ENCODE measurements around the gene SNAPC2. TPM values are rescaled to one million over a fixed set of nuclear protein-coding genes. Genes with fewer than 3 reads are reported as not detected.

Gene SNAPC2
- total RNA-seq, 1 donor from 2014 or later, result 17.4 TPM

DNA sequence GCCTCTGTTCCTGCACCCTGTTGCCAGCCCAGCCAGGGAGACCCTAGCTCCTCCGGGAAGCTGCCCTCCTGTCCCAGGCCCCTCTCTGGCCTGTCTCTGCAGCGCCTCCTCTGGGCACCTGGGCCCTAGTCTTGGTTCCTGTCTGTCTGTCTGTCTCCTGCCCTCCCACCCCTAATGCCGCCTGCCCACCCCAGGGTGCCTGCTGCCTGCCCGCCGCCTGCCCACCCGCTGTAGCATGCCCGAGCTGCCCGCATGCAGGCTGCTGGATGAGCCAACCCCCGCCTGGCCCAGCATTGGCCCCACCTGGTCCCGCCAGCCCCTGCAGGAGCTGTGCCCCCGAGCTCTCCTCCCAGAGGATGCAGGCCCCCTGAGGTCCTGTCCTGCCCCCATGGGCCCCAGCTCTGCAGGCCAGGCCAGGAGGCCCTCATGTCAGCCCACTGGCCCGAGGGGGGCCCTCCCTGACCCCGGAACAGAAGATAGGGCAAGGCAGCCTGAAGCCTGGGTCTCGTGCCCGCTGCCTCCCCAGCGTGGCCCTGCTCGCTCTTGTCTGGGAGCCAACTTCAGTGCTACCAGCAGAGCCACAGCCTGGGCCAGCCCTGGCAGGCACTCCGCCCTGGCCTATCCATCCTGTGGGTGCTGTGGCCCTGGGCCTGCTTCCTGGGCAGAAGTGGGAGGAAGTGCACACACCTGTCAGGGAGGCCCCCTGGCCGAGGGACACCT is 11.2 kb upstream of the SNAPC2 start:
- no peak for DNase-seq (ENCODE audit: extremely low spot score in 2 of 2)
- Histone ChIP-seq H3K27ac (no peak overlapping the region), H3K36me3 (peaks cover 0 to 50% of the 10 kb centered on the region in 2 donors), H3K27me3 (no peaks in the 10 kb centered on the region), H3K4me3 (no peak overlapping the region), H3K4me1 (peaks cover 43% of the 10 kb centered on the region), H3K9me3 (no peaks in the 10 kb centered on the region)
- intact Hi-C loops (cut with DNase I), result no loop called here
- no peak for TF ChIP-seq POLR2AphosphoS5 (IDR thresholded peaks at IDR 0.05; ENCODE audit: insufficient read depth in 1 of 2, low read depth in 1 of 2)
- no peak for TF ChIP-seq POLR2A (IDR thresholded peaks at IDR 0.05)

DNA sequence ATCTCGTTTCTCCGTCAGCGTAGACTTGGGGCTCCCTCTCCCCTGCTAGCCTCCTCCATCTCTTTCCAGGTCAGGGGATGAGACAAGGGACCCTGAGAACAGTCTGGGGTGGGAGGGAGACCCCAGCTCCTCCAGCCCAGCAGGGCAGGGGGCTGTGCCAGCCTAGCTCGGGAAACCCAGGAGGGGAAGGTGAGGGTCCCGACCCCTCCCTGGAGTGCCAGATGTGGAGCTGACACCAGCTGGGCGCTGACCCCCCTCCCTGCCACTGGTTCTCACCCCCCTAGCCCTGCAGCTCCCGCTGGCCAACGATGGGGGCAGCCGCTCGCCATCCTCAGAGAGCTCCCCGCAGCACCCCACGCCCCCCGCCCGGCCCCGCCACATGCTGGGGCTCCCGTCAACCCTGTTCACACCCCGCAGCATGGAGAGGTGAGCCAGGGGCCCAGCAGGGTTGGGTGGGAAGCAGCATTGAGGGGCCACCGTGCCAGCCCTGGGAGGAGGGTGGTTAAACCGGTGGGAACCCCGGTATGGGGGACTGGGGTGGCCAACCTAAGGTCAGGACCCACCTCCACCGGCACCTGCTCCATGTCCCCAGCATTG is 10.6 kb upstream of the SNAPC2 start:
- TF ChIP-seq POLR2AphosphoS5 (IDR thresholded peaks at IDR 0.05; ENCODE audit: insufficient read depth in 1 of 2, low read depth in 1 of 2) (no peak), POLR2A (IDR thresholded peaks at IDR 0.05) (no peak)
- TF ChIP-seq, protein P1, sequence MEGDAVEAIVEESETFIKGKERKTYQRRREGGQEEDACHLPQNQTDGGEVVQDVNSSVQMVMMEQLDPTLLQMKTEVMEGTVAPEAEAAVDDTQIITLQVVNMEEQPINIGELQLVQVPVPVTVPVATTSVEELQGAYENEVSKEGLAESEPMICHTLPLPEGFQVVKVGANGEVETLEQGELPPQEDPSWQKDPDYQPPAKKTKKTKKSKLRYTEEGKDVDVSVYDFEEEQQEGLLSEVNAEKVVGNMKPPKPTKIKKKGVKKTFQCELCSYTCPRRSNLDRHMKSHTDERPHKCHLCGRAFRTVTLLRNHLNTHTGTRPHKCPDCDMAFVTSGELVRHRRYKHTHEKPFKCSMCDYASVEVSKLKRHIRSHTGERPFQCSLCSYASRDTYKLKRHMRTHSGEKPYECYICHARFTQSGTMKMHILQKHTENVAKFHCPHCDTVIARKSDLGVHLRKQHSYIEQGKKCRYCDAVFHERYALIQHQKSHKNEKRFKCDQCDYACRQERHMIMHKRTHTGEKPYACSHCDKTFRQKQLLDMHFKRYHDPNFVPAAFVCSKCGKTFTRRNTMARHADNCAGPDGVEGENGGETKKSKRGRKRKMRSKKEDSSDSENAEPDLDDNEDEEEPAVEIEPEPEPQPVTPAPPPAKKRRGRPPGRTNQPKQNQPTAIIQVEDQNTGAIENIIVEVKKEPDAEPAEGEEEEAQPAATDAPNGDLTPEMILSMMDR (IDR thresholded peaks at IDR 0.05), result no peak

DNA sequence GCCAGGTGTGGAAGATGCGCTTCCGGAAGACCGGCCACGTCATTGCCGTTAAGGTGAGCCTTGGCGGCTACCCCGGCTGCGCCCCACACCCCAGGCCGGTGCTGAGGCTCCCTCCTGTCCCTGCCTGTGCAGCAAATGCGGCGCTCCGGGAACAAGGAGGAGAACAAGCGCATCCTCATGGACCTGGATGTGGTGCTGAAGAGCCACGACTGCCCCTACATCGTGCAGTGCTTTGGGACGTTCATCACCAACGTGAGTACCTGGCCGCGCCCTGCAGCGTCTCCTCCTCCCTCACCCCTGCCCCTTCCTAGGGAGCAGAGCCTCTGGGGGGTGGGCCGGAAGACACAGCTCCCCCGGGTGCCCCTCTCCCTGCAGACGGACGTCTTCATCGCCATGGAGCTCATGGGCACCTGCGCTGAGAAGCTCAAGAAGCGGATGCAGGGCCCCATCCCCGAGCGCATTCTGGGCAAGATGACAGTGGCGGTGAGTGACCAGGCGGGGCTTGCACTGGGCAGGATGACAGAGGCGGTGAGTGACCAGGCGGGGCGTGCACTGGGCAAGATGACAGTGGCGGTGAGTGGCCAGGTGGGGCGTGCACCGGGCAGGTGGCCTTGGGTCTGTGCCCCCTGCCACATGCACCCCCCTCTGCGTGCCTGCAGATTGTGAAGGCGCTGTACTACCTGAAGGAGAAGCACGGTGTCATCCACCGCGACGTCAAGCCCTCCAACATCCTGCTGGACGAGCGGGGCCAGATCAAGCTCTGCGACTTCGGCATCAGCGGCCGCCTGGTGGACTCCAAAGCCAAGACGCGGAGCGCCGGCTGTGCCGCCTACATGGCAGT is 9.6 kb upstream of the SNAPC2 start:
- Histone ChIP-seq H3K4me3 (no peak overlapping the region), H3K4me1 (peaks cover 32% of the 10 kb centered on the region), H3K27ac (no peak overlapping the region), H3K27me3 (no peaks in the 10 kb centered on the region), H3K9me3 (no peaks in the 10 kb centered on the region), H3K36me3 (peaks cover 0 to 50% of the 10 kb centered on the region in 2 donors)
- DNase-seq (ENCODE audit: extremely low spot score in 2 of 2), result no peak
- intact Hi-C loops (cut with DNase I), result loop anchor here (10.0 kb wide), 1 partner anchor 94 kb away; the partner anchor contains the start of gene ELAVL1
- TF ChIP-seq POLR2A (IDR thresholded peaks at IDR 0.05) (no peak), POLR2AphosphoS5 (IDR thresholded peaks at IDR 0.05; ENCODE audit: insufficient read depth in 1 of 2, low read depth in 1 of 2) (no peak)
- TF ChIP-seq, protein P1 (IDR thresholded peaks at IDR 0.05), result no peak

More for the DNA sequence above, 10.6 kb upstream of the SNAPC2 start:
- no peak overlapping the region for H3K27ac ChIP-seq
- no peak for DNase-seq (ENCODE audit: extremely low spot score in 2 of 2)
- peaks cover 40% of the 10 kb centered on the region for H3K4me1 ChIP-seq
- peaks cover 0 to 50% of the 10 kb centered on the region in 2 donors for H3K36me3 ChIP-seq
- H3K9me3 ChIP-seq, result no peaks in the 10 kb centered on the region
- no peak overlapping the region for H3K4me3 ChIP-seq
- intact Hi-C loops (cut with DNase I), result loop anchor here (10.0 kb wide), 1 partner anchor 95 kb away; the partner anchor contains the start of gene ELAVL1
- no peaks in the 10 kb centered on the region for H3K27me3 ChIP-seq

DNA sequence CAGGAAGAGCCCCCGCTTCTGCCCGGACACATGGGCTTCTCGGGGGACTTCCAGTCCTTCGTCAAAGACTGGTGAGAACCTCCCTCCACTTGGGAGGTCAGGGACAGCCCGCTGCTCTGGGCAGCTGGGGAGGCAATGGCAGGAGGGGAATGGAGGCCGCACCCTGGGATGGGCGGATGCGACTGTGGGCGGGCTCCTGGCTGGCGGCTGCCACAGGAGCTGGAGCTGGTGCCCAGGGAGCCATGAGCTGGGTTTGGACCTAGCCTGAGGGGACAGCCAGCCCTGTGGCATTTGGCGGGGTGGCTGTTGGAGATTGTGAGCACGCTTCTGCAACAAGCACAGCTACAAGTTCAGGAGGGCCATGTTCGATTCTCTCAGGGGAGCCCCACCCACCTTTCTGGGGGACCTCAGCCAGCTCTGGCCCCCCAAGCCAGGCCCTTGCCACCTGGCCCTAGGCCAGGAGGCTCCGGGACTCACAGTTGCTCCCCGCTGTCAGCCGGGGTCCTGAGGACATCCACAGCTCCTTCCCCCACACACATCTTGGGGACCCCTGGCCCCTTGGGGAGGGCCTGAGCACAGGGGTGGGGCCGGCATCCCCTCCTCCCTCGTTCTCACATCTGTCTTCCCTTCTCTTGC is 8.5 kb upstream of the SNAPC2 start:
- Histone ChIP-seq H3K27ac (no peak overlapping the region), H3K36me3 (peaks cover 0 to 41% of the 10 kb centered on the region in 2 donors), H3K4me3 (no peak overlapping the region), H3K27me3 (no peaks in the 10 kb centered on the region), H3K9me3 (no peaks in the 10 kb centered on the region), H3K4me1 (peaks cover 31% of the 10 kb centered on the region)
- TF ChIP-seq POLR2A (IDR thresholded peaks at IDR 0.05) (no peak), POLR2AphosphoS5 (IDR thresholded peaks at IDR 0.05; ENCODE audit: insufficient read depth in 1 of 2, low read depth in 1 of 2) (no peak)
- TF ChIP-seq, protein P1 (IDR thresholded peaks at IDR 0.05), result no peak
- DNase-seq (ENCODE audit: extremely low spot score in 2 of 2), result no peak
- intact Hi-C loops (cut with DNase I), result loop anchor here (10.0 kb wide), 1 partner anchor 93 kb away; the partner anchor contains the start of gene ELAVL1
